Neuron (in vitro differentiated cells): ENCODE results near the gene FAT4.

Source experiments
- H2AFZ ChIP-seq: one replicate; pipeline ENCODE4 v1.6.1; 2013; ENCODE audit warnings: low read depth, mild to moderate bottlenecking, inconsistent platforms, low read length, moderate library complexity
- H3K27me3 ChIP-seq: one replicate; pipeline ENCODE4 v1.6.1; 2013; ENCODE audit warnings: low read length; ENCODE audit not compliant: insufficient read depth
- H3K36me3 ChIP-seq: one replicate; pipeline ENCODE4 v1.6.1; 2013; ENCODE audit warnings: low read length; ENCODE audit not compliant: insufficient read depth
- H3K4me1 ChIP-seq: one replicate; pipeline ENCODE4 v1.6.1; 2013; ENCODE audit warnings: low read length; ENCODE audit not compliant: insufficient read depth
- H3K4me3 ChIP-seq: 2 replicates; pipeline ENCODE4 v1.5.1; 2013; ENCODE audit warnings: mild to moderate bottlenecking, low read length, moderate library complexity
- H3K9me3 ChIP-seq: one replicate; pipeline ENCODE4 v1.6.1; 2013; ENCODE audit warnings: low read length

FAT4 gene

GRCh38 chr4:125325733-125326132 is 11.0 kb downstream of the FAT4 start:
- H3K4me1 ChIP-seq = peaks cover 36% of the 10 kb centered on the region
- peaks cover 9% of the 10 kb centered on the region for H3K36me3 ChIP-seq
- H3K9me3 ChIP-seq = no peaks in the 10 kb centered on the region
- H2AFZ ChIP-seq = no peak overlapping the region
- H3K27me3 ChIP-seq = no peaks in the 10 kb centered on the region
- no peak overlapping the region for H3K4me3 ChIP-seq

- H3K27me3 ChIP-seq = no peaks in the 10 kb centered on the region
- H3K36me3 ChIP-seq = no peaks in the 10 kb centered on the region
- no peak overlapping the region for H2AFZ ChIP-seq
- no peak overlapping the region for H3K4me3 ChIP-seq
- H3K9me3 ChIP-seq = no peaks in the 10 kb centered on the region
- H3K4me1 ChIP-seq = no peaks in the 10 kb centered on the region
Measured at GRCh38 chr4:125331116-125331515, 16.4 kb downstream of the FAT4 start.

GRCh38 chr4:125334926-125335325 is 20.2 kb downstream of the FAT4 start:
- H3K4me1 ChIP-seq = no peaks in the 10 kb centered on the region
- no peak overlapping the region for H3K4me3 ChIP-seq
- no peaks in the 10 kb centered on the region for H3K27me3 ChIP-seq
- H3K9me3 ChIP-seq = no peaks in the 10 kb centered on the region
- no peak overlapping the region for H2AFZ ChIP-seq
- no peaks in the 10 kb centered on the region for H3K36me3 ChIP-seq

GRCh38 chr4:125338814-125339213 is 24.1 kb downstream of the FAT4 start:
- H3K36me3 ChIP-seq = no peaks in the 10 kb centered on the region
- no peaks in the 10 kb centered on the region for H3K9me3 ChIP-seq
- H3K4me1 ChIP-seq = no peaks in the 10 kb centered on the region
- no peak overlapping the region for H3K4me3 ChIP-seq
- no peak overlapping the region for H2AFZ ChIP-seq
- no peaks in the 10 kb centered on the region for H3K27me3 ChIP-seq

GRCh38 chr4:125344198-125344597 is 29.4 kb downstream of the FAT4 start:
- no peak overlapping the region for H2AFZ ChIP-seq
- H3K36me3 ChIP-seq = no peaks in the 10 kb centered on the region
- peaks cover 12% of the 10 kb centered on the region for H3K4me1 ChIP-seq
- no peaks in the 10 kb centered on the region for H3K27me3 ChIP-seq
- no peak overlapping the region for H3K4me3 ChIP-seq
- no peaks in the 10 kb centered on the region for H3K9me3 ChIP-seq

GRCh38 chr4:125346616-125347015 is 31.9 kb downstream of the FAT4 start:
- peaks cover 16% of the 10 kb centered on the region for H3K4me1 ChIP-seq
- no peak overlapping the region for H3K4me3 ChIP-seq
- H2AFZ ChIP-seq = no peak overlapping the region
- no peaks in the 10 kb centered on the region for H3K27me3 ChIP-seq
- H3K9me3 ChIP-seq = no peaks in the 10 kb centered on the region
- H3K36me3 ChIP-seq = no peaks in the 10 kb centered on the region

- no peak overlapping the region for H3K4me3 ChIP-seq
- peaks cover 18% of the 10 kb centered on the region for H3K4me1 ChIP-seq
- H3K9me3 ChIP-seq = no peaks in the 10 kb centered on the region
- no peak overlapping the region for H2AFZ ChIP-seq
- no peaks in the 10 kb centered on the region for H3K36me3 ChIP-seq
- H3K27me3 ChIP-seq = no peaks in the 10 kb centered on the region
Measured at GRCh38 chr4:125350470-125351135, 35.8 kb downstream of the FAT4 start.

- Histone ChIP-seq H2AFZ (no peak overlapping the region), H3K4me1 (peaks cover 19% of the 10 kb centered on the region), H3K36me3 (no peaks in the 10 kb centered on the region), H3K4me3 (no peak overlapping the region), H3K27me3 (no peaks in the 10 kb centered on the region), H3K9me3 (no peaks in the 10 kb centered on the region)
Measured at GRCh38 chr4:125352521-125352920, 37.8 kb downstream of the FAT4 start.

GRCh38 chr4:125353131-125353530 is 38.4 kb downstream of the FAT4 start:
- Histone ChIP-seq H3K9me3 (no peaks in the 10 kb centered on the region), H3K4me3 (no peak overlapping the region), H3K36me3 (no peaks in the 10 kb centered on the region), H3K27me3 (no peaks in the 10 kb centered on the region), H3K4me1 (peaks cover 25% of the 10 kb centered on the region), H2AFZ (no peak overlapping the region)

GRCh38 chr4:125355791-125356190 is 41.0 kb downstream of the FAT4 start:
- peaks cover 24% of the 10 kb centered on the region for H3K4me1 ChIP-seq
- no peaks in the 10 kb centered on the region for H3K27me3 ChIP-seq
- H3K9me3 ChIP-seq = no peaks in the 10 kb centered on the region
- no peak overlapping the region for H3K4me3 ChIP-seq
- H2AFZ ChIP-seq = no peak overlapping the region
- H3K36me3 ChIP-seq = no peaks in the 10 kb centered on the region

- H3K9me3 ChIP-seq = no peaks in the 10 kb centered on the region
- H2AFZ ChIP-seq = no peak overlapping the region
- H3K36me3 ChIP-seq = no peaks in the 10 kb centered on the region
- peaks cover 23% of the 10 kb centered on the region for H3K4me1 ChIP-seq
- no peak overlapping the region for H3K4me3 ChIP-seq
- H3K27me3 ChIP-seq = no peaks in the 10 kb centered on the region
Measured at GRCh38 chr4:125357675-125358074, 42.9 kb downstream of the FAT4 start.

- no peaks in the 10 kb centered on the region for H3K27me3 ChIP-seq
- H3K4me1 ChIP-seq = peaks cover 22% of the 10 kb centered on the region
- H3K36me3 ChIP-seq = no peaks in the 10 kb centered on the region
- H3K4me3 ChIP-seq = no peak overlapping the region
- H2AFZ ChIP-seq = no peak overlapping the region
- no peaks in the 10 kb centered on the region for H3K9me3 ChIP-seq
Measured at GRCh38 chr4:125358453-125358852, 43.7 kb downstream of the FAT4 start.

GRCh38 chr4:125359363-125359762 is 44.6 kb downstream of the FAT4 start:
- no peak overlapping the region for H2AFZ ChIP-seq
- no peaks in the 10 kb centered on the region for H3K9me3 ChIP-seq
- peaks cover 22% of the 10 kb centered on the region for H3K4me1 ChIP-seq
- no peaks in the 10 kb centered on the region for H3K27me3 ChIP-seq
- H3K4me3 ChIP-seq = no peak overlapping the region
- no peaks in the 10 kb centered on the region for H3K36me3 ChIP-seq

GRCh38 chr4:125359960-125360634 is 45.3 kb downstream of the FAT4 start:
- Histone ChIP-seq H3K4me1 (peaks cover 22% of the 10 kb centered on the region), H2AFZ (no peak overlapping the region), H3K9me3 (no peaks in the 10 kb centered on the region), H3K36me3 (no peaks in the 10 kb centered on the region), H3K4me3 (no peak overlapping the region), H3K27me3 (no peaks in the 10 kb centered on the region)
